ENCODE measurements around the gene F12. TPM values are rescaled to one million over a fixed set of nuclear protein-coding genes. Genes with fewer than 3 reads are reported as not detected.
A peak's percentile ranks its signal among the peaks of the same experiment; 100 is the strongest.

F12 gene
- total RNA-seq, 4 donors from 2014 or later, result 0.36 to 1.2 (median 0.95) TPM; not detected in 1

GRCh38 chr5:177368869-177369644 is 40.3 kb downstream of the F12 start:
- TF ChIP-seq POLR2A (IDR thresholded peaks at IDR 0.05), result no peak
- peak in 4 of 5 experiments; percentile 34 to 62 (median 52) for TF ChIP-seq CTCF (IDR thresholded peaks at IDR 0.05 in 4 of 5, conservative IDR thresholded peaks at IDR 0.05 in 1 of 5)
- H3K4me1 ChIP-seq, result peaks cover 35 to 39% of the 10 kb centered on the region in 2 donors
- in situ Hi-C loops (cut with MboI; ENCODE audit: low sequenced_read_pairs in 4 of 4), result no loop called here

GRCh38 chr5:177367981-177368868 is 41.1 kb downstream of the F12 start:
- peak overlapping the region in 1 of 4 donors; percentile 93 for H3K27ac ChIP-seq
- peaks cover 41 to 45% of the 10 kb centered on the region in 2 donors for H3K4me1 ChIP-seq
- DNase-seq, result no peak
- peak overlapping the region in 2 of 4 donors; percentile 68 to 80 for H3K4me3 ChIP-seq
- TF ChIP-seq POLR2A (IDR thresholded peaks at IDR 0.05) (no peak), CTCF (IDR thresholded peaks at IDR 0.05 in 4 of 5, conservative IDR thresholded peaks at IDR 0.05 in 1 of 5) (no peak)
- ATAC-seq, result no peak
- H3K27me3 ChIP-seq, result no peaks in the 10 kb centered on the region
- intact Hi-C loops (cut with DNase I; ENCODE audit: low total_unique reads) (loop anchor here (5.0 kb wide), 1 partner anchor 56 kb away; the partner anchor contains the start of gene MXD3), in situ Hi-C loops (cut with MboI; ENCODE audit: low sequenced_read_pairs in 4 of 4) (no loop called here)
- H3K9me3 ChIP-seq, result no peaks in the 10 kb centered on the region
- no peaks in the 10 kb centered on the region for H3K36me3 ChIP-seq

More at GRCh38 chr5:177368869-177369644, 40.3 kb downstream of the F12 start:
- H3K4me3 ChIP-seq, result no peak overlapping the region
- no peaks in the 10 kb centered on the region for H3K27me3 ChIP-seq
- H3K9me3 ChIP-seq, result no peaks in the 10 kb centered on the region
- ATAC-seq (no peak), DNase-seq (no peak)
- H3K36me3 ChIP-seq, result no peaks in the 10 kb centered on the region
- intact Hi-C loops (cut with DNase I; ENCODE audit: low total_unique reads), result loop anchor here (5.0 kb wide), 1 partner anchor 57 kb away; the partner anchor contains the start of gene MXD3
- peak overlapping the region; percentile 74 to 83 (median 79) for H3K27ac ChIP-seq

GRCh38 chr5:177367323-177367848 is 42.0 kb downstream of the F12 start:
- H3K27ac ChIP-seq, result peak overlapping the region; percentile 92 to 93 (median 92)
- H3K4me1 ChIP-seq, result peaks cover 39 to 52% of the 10 kb centered on the region in 2 donors
- no peaks in the 10 kb centered on the region for H3K27me3 ChIP-seq
- DNase-seq (no peak), ATAC-seq (peak; percentile 13 to 16)
- no peaks in the 10 kb centered on the region for H3K9me3 ChIP-seq
- TF ChIP-seq POLR2A (IDR thresholded peaks at IDR 0.05), result no peak
- no peaks in the 10 kb centered on the region for H3K36me3 ChIP-seq
- in situ Hi-C loops (cut with MboI; ENCODE audit: low sequenced_read_pairs in 4 of 4), result no loop called here
- H3K4me3 ChIP-seq, result peak overlapping the region; percentile 63 to 85 (median 74)
- intact Hi-C loops (cut with DNase I; ENCODE audit: low total_unique reads), result loop anchor here (5.0 kb wide), 1 partner anchor 55 kb away; the partner anchor contains the start of gene MXD3

- DNase-seq (peak; percentile 85 to 90), ATAC-seq (peak; percentile 73 to 78)
- Histone ChIP-seq H3K27me3 (no peaks in the 10 kb centered on the region), H3K27ac (peak overlapping the region; percentile 92 to 93 (median 92)), H3K36me3 (no peaks in the 10 kb centered on the region), H3K4me1 (peaks cover 32 to 52% of the 10 kb centered on the region in 2 donors), H3K4me3 (peak overlapping the region; percentile 63 to 85 (median 74)), H3K9me3 (no peaks in the 10 kb centered on the region)
- TF ChIP-seq POLR2A (IDR thresholded peaks at IDR 0.05), result peak; percentile 31 to 42
- no peak for TF ChIP-seq CTCF (IDR thresholded peaks at IDR 0.05 in 4 of 5, conservative IDR thresholded peaks at IDR 0.05 in 1 of 5)
- intact Hi-C loops (cut with DNase I; ENCODE audit: low total_unique reads), result loop anchor here (5.0 kb wide), 1 partner anchor 54 kb away; the partner anchor contains the start of gene MXD3
- in situ Hi-C loops (cut with MboI; ENCODE audit: low sequenced_read_pairs in 4 of 4), result no loop called here
Measured at GRCh38 chr5:177366528-177367322, 42.6 kb downstream of the F12 start.

Measured in gastrocnemius medialis (tissue), 4 donors.